HG02642 (cell line): ENCODE data around the gene FBN3.

Source experiments
- ATAC-seq: cut with Tn5 transposase; IDR thresholded peaks from one replicate; pipeline ENCODE4 v1.9.1; 2021; ENCODE audit warnings: mild to moderate bottlenecking; ENCODE audit not compliant: unreplicated experiment, poor library complexity

Gene FBN3

GRCh38 chr19:8069096-8069973, 80.1 kb downstream of the FBN3 start:
- ATAC-seq, result no peak

GRCh38 chr19:8065875-8066261, 83.5 kb downstream of the FBN3 start:
- ATAC-seq, result no peak

GRCh38 chr19:8064911-8065874, 84.2 kb downstream of the FBN3 start:
- no peak for ATAC-seq

- no peak for ATAC-seq
Observed at GRCh38 chr19:8057545-8058270, 91.7 kb downstream of the FBN3 start.

- ATAC-seq, result no peak
Observed at GRCh38 chr19:8056533-8056932, 92.9 kb downstream of the FBN3 start.

- ATAC-seq, result no peak
Observed at GRCh38 chr19:8054169-8054568, 95.2 kb downstream of the FBN3 start.

GRCh38 chr19:8052464-8052859, 96.9 kb downstream of the FBN3 start, which contains the start of gene CCL25:
Gene CCL25 (plus strand): TSS chr19:8052760. CDS start chr19:8053050, 290 bp downstream.
- ATAC-seq, result no peak

- peak; percentile 78 for ATAC-seq
Observed at GRCh38 chr19:8050274-8051096, 98.9 kb downstream of the FBN3 start.

GRCh38 chr19:8046569-8047165, 102.7 kb downstream of the FBN3 start:
- ATAC-seq, result no peak

GRCh38 chr19:8045872-8046568, 103.4 kb downstream of the FBN3 start:
- ATAC-seq, result no peak

GRCh38 chr19:8044018-8044417, 105.4 kb downstream of the FBN3 start:
- no peak for ATAC-seq

GRCh38 chr19:8042900-8043299, 106.5 kb downstream of the FBN3 start:
- ATAC-seq, result no peak

GRCh38 chr19:8041531-8041931, 107.9 kb downstream of the FBN3 start:
- no peak for ATAC-seq

- ATAC-seq, result no peak
Observed at GRCh38 chr19:8039231-8039630, 110.2 kb downstream of the FBN3 start.

- ATAC-seq, result no peak
Observed at GRCh38 chr19:8038815-8039214, 110.6 kb downstream of the FBN3 start.

GRCh38 chr19:8036434-8037099, 112.8 kb downstream of the FBN3 start:
- no peak for ATAC-seq

- no peak for ATAC-seq
Observed at GRCh38 chr19:8034178-8034525, 115.2 kb downstream of the FBN3 start.
